ENCODE measurements around the gene YPEL1.

GRCh38 chr22:21651521-21652009 lies 84.0 kb downstream of the YPEL1 start:
- no peak for TF ChIP-seq CTCF (IDR thresholded peaks at IDR 0.05)
- no peak for TF ChIP-seq POLR2A (IDR thresholded peaks at IDR 0.05)

All from right lobe of liver (tissue), 4 donors.